ENCODE results near the gene RCSD1.

The RCSD1 gene

DNA sequence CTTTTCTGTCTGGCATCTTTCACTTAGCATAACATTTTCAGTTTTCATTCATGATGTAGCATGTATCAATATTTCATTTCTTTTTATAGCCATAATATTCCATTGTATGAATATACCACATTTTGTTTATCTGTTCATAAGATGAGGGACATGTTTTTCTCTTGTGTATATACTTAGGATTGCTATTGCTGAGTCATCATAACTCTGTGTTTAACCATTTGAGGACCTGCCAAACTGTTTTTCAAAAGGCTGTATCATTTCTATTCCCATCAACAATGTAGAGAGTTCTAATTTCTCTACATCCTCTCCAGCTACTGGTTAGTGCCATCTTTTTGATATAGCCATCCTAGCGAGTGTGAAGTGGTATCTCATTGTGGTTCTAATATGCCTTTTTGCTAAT lies 118.0 kb downstream of the RCSD1 start:
- DNase-seq, result peak; percentile 55

- no peak for DNase-seq
Observed at GRCh38 chr1:167748906-167749305, 118.9 kb downstream of the RCSD1 start.

DNA sequence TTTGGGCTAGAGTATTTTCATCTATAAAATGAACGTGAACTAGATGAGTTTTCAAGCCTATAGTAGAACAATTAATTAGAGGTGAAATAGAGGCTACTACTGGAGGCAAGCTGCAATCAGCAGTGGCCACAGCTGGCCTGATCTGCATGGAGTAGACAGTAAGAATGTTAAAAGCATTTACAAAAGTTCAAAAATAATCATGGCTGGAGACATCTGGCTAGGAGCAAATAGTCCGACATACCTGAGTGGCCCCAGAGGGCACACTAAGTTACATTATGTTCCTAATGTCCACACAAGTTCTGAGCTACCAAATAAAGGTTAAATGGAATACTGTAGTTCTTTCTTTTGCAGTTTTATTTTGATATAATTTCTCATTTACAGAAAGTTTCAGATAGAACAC lies 119.7 kb downstream of the RCSD1 start:
- DNase-seq, result no peak

- no peak for DNase-seq
Observed at GRCh38 chr1:167750641-167751040, 120.6 kb downstream of the RCSD1 start.

GRCh38 chr1:167751676-167752075 lies 121.6 kb downstream of the RCSD1 start:
- DNase-seq, result no peak

DNA sequence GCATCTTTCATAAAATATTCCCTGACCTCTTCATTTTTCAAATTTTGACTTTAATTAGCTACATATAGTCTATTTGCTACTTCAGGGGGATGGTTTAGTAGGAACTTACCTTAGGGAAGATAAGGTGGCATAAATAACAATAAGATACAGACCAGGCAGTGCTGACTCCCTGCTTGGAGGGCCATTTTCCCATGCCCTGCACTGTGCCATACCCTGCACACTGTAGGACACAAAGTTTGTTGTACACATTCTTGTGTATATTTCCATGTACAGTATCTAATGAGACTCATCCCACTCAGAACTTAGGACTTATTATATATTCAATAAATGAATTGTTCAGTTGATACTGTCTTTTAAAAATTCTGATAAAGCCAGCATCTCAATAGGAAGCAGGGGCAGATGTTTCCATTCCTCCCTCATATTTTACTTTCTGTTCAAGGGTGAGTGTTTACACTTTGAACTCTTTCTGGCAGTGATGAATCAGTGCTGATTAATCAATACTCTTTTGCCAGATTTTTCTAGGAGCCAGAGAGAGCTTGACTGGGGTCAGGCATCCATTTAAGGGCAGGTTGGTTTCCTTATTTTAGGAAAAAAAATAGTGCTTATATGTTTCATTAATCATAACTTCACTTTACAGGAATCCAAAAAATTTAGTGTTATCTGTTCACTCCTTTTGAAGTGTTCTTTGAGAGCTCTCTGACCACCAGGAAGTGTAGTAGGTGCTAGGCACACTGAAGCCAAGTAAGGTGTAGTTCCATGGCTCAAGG lies 122.4 kb downstream of the RCSD1 start:
- DNase-seq, result no peak

- DNase-seq, result no peak
Observed at GRCh38 chr1:167755654-167756053, 125.6 kb downstream of the RCSD1 start.
